ENCODE data around the gene MYO3B.
"Not testable (repeated sequence)": the region's sequence is repeated elsewhere in the genome, so short reads cannot be mapped to it uniquely, and the experiment has no call there.

Gene MYO3B

GRCh38 chr2:170434900-170435621 is 257.1 kb downstream of the MYO3B start:
- no peak for DNase-seq

- no peak for DNase-seq
Measured at GRCh38 chr2:170436077-170436943, 258.4 kb downstream of the MYO3B start.

GRCh38 chr2:170446078-170446477 is 268.1 kb downstream of the MYO3B start:
- no peak for DNase-seq

GRCh38 chr2:170449034-170449433 is 271.1 kb downstream of the MYO3B start:
- DNase-seq: no peak

- no peak for DNase-seq
Measured at GRCh38 chr2:170454471-170455372, 276.8 kb downstream of the MYO3B start.

GRCh38 chr2:170455617-170456426 is 277.9 kb downstream of the MYO3B start:
- no peak for DNase-seq

- DNase-seq: no peak
Measured at GRCh38 chr2:170456914-170457313, 279.0 kb downstream of the MYO3B start.

- DNase-seq: no peak
Measured at GRCh38 chr2:170457742-170458141, 279.8 kb downstream of the MYO3B start.

GRCh38 chr2:170461889-170462288 is 283.9 kb downstream of the MYO3B start:
- no peak for DNase-seq

- no peak for DNase-seq
Measured at GRCh38 chr2:170462433-170463205, 284.7 kb downstream of the MYO3B start.

GRCh38 chr2:170463206-170463537 is 285.2 kb downstream of the MYO3B start:
- DNase-seq: no peak

GRCh38 chr2:170464268-170464667 is 286.3 kb downstream of the MYO3B start:
- no peak for DNase-seq

GRCh38 chr2:170465241-170465640 is 287.3 kb downstream of the MYO3B start:
- DNase-seq: no peak

GRCh38 chr2:170466632-170467031 is 288.7 kb downstream of the MYO3B start:
- DNase-seq: no peak

GRCh38 chr2:170467568-170468422 is 289.8 kb downstream of the MYO3B start:
- DNase-seq: peak in 1 of 3 experiments; percentile 0

GRCh38 chr2:170468557-170468956 is 290.6 kb downstream of the MYO3B start:
- DNase-seq: no peak

GRCh38 chr2:170472498-170472897 is 294.6 kb downstream of the MYO3B start:
- not testable (repeated sequence) for DNase-seq

GRCh38 chr2:170475878-170476277 is 297.9 kb downstream of the MYO3B start:
- no peak for DNase-seq

GRCh38 chr2:170477630-170478029 is 299.7 kb downstream of the MYO3B start:
- no peak for DNase-seq

GRCh38 chr2:170481201-170481600 is 303.3 kb downstream of the MYO3B start:
- DNase-seq: no peak

- no peak for DNase-seq
Measured at GRCh38 chr2:170484552-170484951, 306.6 kb downstream of the MYO3B start.

All from NCI-H1417 (cell line).